Measurements from ENCODE around the gene ARNT2. TPM values are rescaled to one million over a fixed set of nuclear protein-coding genes. Genes with fewer than 3 reads are reported as not detected.
"Not testable (repeated sequence)": the region's sequence is repeated elsewhere in the genome, so short reads cannot be mapped to it uniquely, and the experiment has no call there.

The ARNT2 gene
- total RNA-seq, 1 experiment from 2014 or later, result 16.8 TPM

DNA sequence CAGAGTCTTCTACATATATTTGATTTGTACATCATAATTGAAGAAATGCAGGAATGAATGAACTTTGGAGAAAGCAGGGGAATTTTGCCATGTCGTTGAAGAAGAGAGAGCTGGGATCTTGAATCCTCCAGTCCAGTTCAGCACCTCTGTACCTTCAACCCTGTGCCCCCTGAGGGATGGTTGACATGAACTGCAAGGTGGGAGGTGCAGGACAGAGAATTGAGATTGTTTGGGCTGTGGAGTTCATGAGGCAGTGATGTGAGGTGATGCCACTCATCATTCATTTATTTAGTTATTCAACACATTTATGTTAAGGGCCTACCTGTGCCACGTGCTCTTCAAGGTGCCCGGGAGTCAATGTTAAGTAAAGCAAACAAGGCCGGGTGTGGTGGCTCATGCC is 104.6 kb downstream of the ARNT2 start:
- no peak for DNase-seq (ENCODE audit: low read depth, low spot score)
- no peaks in the 10 kb centered on the region for H3K36me3 ChIP-seq (ENCODE audit: control insufficient read depth, insufficient read depth, low read length)
- ChIA-PET CTCF (no interaction called here), POLR2A (no interaction called here)
- no peak overlapping the region for H3K27ac ChIP-seq (ENCODE audit: low read length)
- no peaks in the 10 kb centered on the region for H3K9me3 ChIP-seq (ENCODE audit: control insufficient read depth, insufficient read depth, low read depth, low read length)
- TF ChIP-seq POLR2AphosphoS5 (IDR thresholded peaks at IDR 0.05; ENCODE audit: low read depth, low read length), result no peak
- no peak for TF ChIP-seq TCF7L2 (IDR thresholded peaks at IDR 0.05; ENCODE audit: low read depth, low read length)
- no peak for TF ChIP-seq SIN3A (IDR thresholded peaks at IDR 0.05; ENCODE audit: borderline replicate concordance, insufficient read depth, low read depth, low read length)
- no peak for TF ChIP-seq CTCF (IDR thresholded peaks at IDR 0.05)
- TF ChIP-seq, protein P1, sequence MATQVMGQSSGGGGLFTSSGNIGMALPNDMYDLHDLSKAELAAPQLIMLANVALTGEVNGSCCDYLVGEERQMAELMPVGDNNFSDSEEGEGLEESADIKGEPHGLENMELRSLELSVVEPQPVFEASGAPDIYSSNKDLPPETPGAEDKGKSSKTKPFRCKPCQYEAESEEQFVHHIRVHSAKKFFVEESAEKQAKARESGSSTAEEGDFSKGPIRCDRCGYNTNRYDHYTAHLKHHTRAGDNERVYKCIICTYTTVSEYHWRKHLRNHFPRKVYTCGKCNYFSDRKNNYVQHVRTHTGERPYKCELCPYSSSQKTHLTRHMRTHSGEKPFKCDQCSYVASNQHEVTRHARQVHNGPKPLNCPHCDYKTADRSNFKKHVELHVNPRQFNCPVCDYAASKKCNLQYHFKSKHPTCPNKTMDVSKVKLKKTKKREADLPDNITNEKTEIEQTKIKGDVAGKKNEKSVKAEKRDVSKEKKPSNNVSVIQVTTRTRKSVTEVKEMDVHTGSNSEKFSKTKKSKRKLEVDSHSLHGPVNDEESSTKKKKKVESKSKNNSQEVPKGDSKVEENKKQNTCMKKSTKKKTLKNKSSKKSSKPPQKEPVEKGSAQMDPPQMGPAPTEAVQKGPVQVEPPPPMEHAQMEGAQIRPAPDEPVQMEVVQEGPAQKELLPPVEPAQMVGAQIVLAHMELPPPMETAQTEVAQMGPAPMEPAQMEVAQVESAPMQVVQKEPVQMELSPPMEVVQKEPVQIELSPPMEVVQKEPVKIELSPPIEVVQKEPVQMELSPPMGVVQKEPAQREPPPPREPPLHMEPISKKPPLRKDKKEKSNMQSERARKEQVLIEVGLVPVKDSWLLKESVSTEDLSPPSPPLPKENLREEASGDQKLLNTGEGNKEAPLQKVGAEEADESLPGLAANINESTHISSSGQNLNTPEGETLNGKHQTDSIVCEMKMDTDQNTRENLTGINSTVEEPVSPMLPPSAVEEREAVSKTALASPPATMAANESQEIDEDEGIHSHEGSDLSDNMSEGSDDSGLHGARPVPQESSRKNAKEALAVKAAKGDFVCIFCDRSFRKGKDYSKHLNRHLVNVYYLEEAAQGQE (IDR thresholded peaks at IDR 0.05; ENCODE audit: insufficient read depth in 1 of 2, low read depth in 2 of 2, low read length in 1 of 2), result no peak
- ATAC-seq, result no peak
- no peaks in the 10 kb centered on the region for H3K27me3 ChIP-seq (ENCODE audit: control insufficient read depth, insufficient read depth, low read length)
- in situ Hi-C loops (cut with HindIII; ENCODE audit: low pct_unique_long_range_greater_than_20kb, low sequenced_read_pairs) (no loop called here), intact Hi-C loops (cut with micrococcal nuclease; ENCODE audit: unreplicated experiment) (no loop called here)
- no TSS peak for BruUV-seq (replicated peaks)
- no peak overlapping the region for H3K4me3 ChIP-seq (ENCODE audit: low read depth in 2 of 2, low read length in 2 of 2)
- H3K4me1 ChIP-seq (ENCODE audit: control insufficient read depth, insufficient read depth, low read length), result no peaks in the 10 kb centered on the region

DNA sequence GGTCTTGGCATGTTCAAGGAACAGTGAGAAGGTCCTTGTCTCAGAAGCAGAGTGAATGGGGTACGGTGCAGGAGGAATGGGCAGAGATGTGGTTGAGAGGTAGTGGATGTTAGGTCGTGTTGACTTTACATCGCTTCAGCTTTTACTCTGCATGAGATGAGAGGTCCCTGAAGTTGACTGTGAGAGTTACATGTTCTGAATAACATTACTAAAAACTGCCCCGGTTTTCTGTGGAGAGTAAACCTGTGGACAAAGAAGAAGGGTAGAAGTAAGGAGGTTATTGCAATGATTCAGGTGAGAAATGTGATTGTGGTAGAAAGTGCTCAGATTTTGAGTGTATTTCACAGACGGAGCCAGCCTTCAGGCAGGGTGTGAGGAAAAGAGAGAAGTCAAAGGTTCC is 105.6 kb downstream of the ARNT2 start:
- intact Hi-C loops (cut with micrococcal nuclease; ENCODE audit: unreplicated experiment), result no loop called here
- ATAC-seq (no peak), DNase-seq (ENCODE audit: low read depth, low spot score) (no peak)
- Histone ChIP-seq H3K27ac (ENCODE audit: low read length) (no peak overlapping the region), H3K4me1 (ENCODE audit: control insufficient read depth, insufficient read depth, low read length) (no peaks in the 10 kb centered on the region), H3K27me3 (ENCODE audit: control insufficient read depth, insufficient read depth, low read length) (no peaks in the 10 kb centered on the region), H3K36me3 (ENCODE audit: control insufficient read depth, insufficient read depth, low read length) (no peaks in the 10 kb centered on the region), H3K4me3 (ENCODE audit: low read depth in 2 of 2, low read length in 2 of 2) (no peak overlapping the region), H3K9me3 (ENCODE audit: control insufficient read depth, insufficient read depth, low read depth, low read length) (no peaks in the 10 kb centered on the region)
- ChIA-PET POLR2A (no interaction called here), CTCF (no interaction called here)
- BruUV-seq (replicated peaks), result no TSS peak
- in situ Hi-C loops (cut with HindIII; ENCODE audit: low pct_unique_long_range_greater_than_20kb, low sequenced_read_pairs), result no loop called here
- TF ChIP-seq SIN3A (IDR thresholded peaks at IDR 0.05; ENCODE audit: borderline replicate concordance, insufficient read depth, low read depth, low read length) (no peak), CTCF (IDR thresholded peaks at IDR 0.05) (no peak), TCF7L2 (IDR thresholded peaks at IDR 0.05; ENCODE audit: low read depth, low read length) (no peak), POLR2AphosphoS5 (IDR thresholded peaks at IDR 0.05; ENCODE audit: low read depth, low read length) (no peak)
- TF ChIP-seq, protein P1 (IDR thresholded peaks at IDR 0.05; ENCODE audit: insufficient read depth in 1 of 2, low read depth in 2 of 2, low read length in 1 of 2), result no peak

GRCh38 chr15:80510985-80511384 is 106.8 kb downstream of the ARNT2 start:
- DNase-seq (ENCODE audit: low read depth, low spot score); BruUV-seq (replicated peaks); H3K9me3 ChIP-seq (ENCODE audit: control insufficient read depth, insufficient read depth, low read depth, low read length); in situ Hi-C loops (cut with HindIII; ENCODE audit: low pct_unique_long_range_greater_than_20kb, low sequenced_read_pairs); CTCF ChIA-PET; intact Hi-C loops (cut with micrococcal nuclease; ENCODE audit: unreplicated experiment); H3K4me1 ChIP-seq (ENCODE audit: control insufficient read depth, insufficient read depth, low read length); H3K27me3 ChIP-seq (ENCODE audit: control insufficient read depth, insufficient read depth, low read length); H3K36me3 ChIP-seq (ENCODE audit: control insufficient read depth, insufficient read depth, low read length); H3K4me3 ChIP-seq (ENCODE audit: low read depth in 2 of 2, low read length in 2 of 2); H3K27ac ChIP-seq (ENCODE audit: low read length); POLR2A ChIA-PET; ATAC-seq: not testable (repeated sequence)
